ENCODE measurements around the gene IRF2BP2.

DNA sequence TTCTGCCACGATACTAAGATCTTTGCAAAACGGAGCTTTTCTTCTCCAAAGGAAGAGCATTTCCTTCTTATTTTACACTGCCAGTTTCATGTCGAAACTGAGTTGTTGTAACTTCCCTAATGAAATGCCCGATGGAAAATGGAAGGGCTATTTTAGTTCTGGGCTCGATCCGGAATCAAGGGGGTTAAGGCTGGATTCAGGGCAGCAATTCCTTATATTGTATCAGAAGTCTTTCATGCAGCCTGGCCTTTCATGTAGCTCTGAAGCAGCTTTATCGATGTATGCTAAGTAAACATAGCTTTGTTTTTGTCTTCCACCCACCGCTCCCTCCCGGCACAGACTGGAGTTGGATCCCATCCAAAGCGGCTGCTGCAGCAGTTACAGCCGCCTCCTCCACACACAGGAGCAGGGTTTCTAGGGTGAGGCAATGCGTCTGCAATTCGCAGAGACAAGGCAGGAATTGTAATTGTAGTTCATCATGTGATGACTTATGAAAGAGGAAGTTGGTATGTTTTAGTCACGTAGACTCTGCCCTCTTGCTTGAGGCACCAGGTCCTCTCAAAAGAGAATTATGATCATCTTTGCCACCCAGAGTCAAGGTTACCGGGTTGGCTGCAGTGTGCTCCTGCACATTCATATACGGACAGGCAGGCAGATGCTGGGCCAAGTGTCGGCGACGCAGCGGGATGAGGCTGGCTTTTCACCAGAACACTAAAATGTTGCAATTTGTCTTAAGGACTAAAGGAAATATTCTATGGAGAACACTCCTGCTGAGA lies 2.6 kb upstream of the IRF2BP2 start:
- TF ChIP-seq YY1 (IDR thresholded peaks at IDR 0.05; ENCODE audit: low read depth) (peak; percentile 33; the same call in 1 of the 2 replicates), FOXM1 (IDR thresholded peaks at IDR 0.05; ENCODE audit: borderline replicate concordance, low read depth) (peak; percentile 59; the same call in 1 of the 2 replicates), TAF1 (IDR thresholded peaks at IDR 0.05; ENCODE audit: low read depth) (peak; percentile 40; the same call in 1 of the 2 replicates), NFIC (IDR thresholded peaks at IDR 0.05) (peak; percentile 96), TEAD4 (IDR thresholded peaks at IDR 0.05) (peak; percentile 70), CEBPB (IDR thresholded peaks at IDR 0.05) (peak; percentile 84), EP300 (IDR thresholded peaks at IDR 0.05; ENCODE audit: borderline replicate concordance) (peak; percentile 82), RAD21 (IDR thresholded peaks at IDR 0.05; ENCODE audit: low read depth) (no peak)
- TF ChIP-seq, protein P1, sequence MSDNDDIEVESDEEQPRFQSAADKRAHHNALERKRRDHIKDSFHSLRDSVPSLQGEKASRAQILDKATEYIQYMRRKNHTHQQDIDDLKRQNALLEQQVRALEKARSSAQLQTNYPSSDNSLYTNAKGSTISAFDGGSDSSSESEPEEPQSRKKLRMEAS (IDR thresholded peaks at IDR 0.05) = peak; percentile 76
- TF ChIP-seq, protein P2, sequence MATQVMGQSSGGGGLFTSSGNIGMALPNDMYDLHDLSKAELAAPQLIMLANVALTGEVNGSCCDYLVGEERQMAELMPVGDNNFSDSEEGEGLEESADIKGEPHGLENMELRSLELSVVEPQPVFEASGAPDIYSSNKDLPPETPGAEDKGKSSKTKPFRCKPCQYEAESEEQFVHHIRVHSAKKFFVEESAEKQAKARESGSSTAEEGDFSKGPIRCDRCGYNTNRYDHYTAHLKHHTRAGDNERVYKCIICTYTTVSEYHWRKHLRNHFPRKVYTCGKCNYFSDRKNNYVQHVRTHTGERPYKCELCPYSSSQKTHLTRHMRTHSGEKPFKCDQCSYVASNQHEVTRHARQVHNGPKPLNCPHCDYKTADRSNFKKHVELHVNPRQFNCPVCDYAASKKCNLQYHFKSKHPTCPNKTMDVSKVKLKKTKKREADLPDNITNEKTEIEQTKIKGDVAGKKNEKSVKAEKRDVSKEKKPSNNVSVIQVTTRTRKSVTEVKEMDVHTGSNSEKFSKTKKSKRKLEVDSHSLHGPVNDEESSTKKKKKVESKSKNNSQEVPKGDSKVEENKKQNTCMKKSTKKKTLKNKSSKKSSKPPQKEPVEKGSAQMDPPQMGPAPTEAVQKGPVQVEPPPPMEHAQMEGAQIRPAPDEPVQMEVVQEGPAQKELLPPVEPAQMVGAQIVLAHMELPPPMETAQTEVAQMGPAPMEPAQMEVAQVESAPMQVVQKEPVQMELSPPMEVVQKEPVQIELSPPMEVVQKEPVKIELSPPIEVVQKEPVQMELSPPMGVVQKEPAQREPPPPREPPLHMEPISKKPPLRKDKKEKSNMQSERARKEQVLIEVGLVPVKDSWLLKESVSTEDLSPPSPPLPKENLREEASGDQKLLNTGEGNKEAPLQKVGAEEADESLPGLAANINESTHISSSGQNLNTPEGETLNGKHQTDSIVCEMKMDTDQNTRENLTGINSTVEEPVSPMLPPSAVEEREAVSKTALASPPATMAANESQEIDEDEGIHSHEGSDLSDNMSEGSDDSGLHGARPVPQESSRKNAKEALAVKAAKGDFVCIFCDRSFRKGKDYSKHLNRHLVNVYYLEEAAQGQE (IDR thresholded peaks at IDR 0.05; ENCODE audit: low read depth) = no peak
